Measurements from ENCODE around the gene PRELP.

Gene PRELP

DNA sequence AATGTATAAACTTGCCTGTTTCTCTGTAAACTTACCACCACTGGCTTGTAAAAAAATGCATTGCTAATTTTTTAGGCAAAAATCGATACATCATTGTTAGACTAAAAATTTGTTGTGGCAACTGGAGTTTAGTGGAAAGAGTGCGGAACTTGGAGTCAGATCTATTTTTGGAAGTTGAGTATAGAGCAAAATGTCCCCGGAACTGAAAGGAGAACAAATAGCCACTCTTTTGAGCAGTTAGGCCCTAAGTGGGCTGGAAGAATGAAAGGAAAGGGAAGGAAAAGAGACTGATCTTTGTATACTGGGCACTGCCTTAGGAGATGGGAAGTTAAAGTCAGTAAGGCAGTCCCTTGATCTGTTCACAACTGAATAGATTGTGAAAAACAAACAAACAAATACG, 48.5 kb downstream of the PRELP start:
- no peak for DNase-seq (ENCODE audit: low spot score)

DNA sequence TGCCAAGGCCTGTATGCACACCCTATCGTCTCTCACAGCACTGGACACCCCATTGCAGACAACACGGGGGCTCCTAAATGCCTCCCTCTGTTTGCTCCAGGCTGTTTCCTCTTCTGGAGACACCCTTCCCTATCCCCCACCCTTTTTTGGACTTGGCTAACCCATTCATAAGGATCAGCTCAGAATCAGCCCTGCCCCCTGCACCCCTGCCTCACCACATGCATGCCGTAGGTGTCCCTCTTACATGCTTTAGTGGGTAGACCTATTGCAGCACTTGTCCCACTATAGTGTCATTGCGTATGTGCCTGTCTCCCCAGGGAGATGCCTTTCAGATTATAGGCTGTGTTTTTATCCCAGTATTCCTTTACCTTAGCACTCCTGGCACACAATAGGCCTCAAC, 49.2 kb downstream of the PRELP start:
- DNase-seq (ENCODE audit: low spot score) = no peak

DNA sequence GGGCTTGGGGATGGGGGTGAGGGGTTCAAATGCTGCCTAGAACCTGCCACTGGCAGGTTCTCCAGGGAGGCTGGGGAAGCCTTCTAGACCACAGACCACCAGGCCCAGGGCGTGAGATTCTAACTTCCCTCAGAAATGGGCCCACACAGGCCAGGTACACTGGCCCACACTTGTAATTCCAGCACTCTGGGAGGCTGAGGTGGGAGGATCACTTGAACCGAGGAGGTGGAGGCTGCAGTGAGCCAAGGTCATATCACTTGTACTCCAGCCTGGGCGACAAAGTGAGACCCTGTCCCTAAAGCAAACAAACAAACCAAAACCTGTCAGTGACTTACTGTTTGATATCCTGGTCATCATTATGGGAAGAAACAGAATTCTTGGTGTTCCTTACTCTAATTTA, 50.1 kb downstream of the PRELP start:
- DNase-seq (ENCODE audit: low spot score) = no peak

DNA sequence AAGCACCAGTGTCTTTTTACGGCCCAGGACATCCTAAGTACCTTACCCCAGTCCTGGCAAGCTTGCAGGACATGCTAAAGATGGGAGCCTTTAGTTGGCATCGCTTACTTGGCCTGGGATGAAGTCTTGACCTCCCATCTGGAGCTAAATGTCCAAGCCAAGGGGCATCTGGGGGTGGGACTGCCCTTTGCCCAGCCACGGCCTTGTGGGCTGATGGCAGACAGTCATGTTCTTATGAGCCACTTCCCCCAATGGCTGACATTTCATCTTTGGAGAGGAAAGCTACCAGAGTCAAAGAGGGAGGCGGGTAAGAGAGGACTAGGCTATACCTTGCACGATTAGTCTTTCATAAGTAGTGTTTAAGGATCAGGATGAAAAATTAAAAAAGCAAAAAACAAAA, 50.5 kb downstream of the PRELP start:
- no peak for DNase-seq (ENCODE audit: low spot score)

DNA sequence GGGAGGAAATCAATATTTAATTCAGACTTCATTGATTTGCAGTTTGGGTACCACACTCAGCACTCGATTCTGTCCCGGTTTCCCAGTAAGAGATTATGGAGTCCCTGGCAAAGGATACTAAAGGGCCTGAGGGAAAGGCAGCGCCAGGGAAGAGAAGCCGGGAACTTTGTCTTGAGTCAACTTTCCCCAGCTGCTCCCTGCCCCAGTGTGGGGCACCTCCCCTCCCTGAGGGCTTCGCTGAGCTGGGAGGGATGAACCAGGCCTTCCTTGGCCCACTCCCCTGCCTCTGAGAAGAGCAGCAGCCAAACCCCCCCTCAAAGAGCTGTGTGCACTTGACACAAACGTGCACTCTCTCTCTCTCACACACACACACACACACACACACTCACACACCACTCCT, 51.0 kb downstream of the PRELP start:
- no peak for DNase-seq (ENCODE audit: low spot score)

DNA sequence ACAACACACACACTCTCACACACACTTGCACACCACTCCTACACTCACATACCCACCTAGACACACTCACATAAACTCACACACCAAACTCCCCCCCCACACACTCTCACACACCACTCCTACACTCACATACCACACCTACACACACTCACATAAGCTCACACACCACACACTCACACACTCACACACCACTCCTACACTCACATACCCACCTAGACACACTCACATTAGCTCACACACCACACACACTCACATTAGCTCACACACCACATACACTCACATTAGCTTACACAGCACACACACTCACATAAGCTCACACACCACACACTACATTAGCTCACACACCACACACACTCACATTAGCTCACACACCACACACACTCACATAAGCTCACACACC, 51.4 kb downstream of the PRELP start:
- DNase-seq (ENCODE audit: low spot score) = no peak

DNA sequence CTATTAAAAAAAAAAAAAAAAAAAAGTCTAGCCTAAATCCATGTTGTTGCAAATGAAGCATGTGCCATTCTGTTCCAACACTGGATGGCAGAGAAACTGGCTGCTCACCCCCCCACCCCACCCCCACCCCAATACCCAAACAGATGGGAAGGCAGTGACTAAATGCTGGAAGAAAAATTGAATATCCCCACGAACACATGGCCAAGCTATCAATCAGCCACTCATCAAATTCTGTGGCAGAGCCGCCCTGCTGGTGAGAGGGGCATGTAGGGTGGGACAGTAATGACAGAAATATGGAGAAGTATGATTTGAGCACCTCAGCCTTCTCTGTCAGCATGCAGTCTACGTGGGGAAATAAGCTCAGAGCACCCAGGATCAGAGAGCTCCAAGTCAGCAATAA, 52.5 kb downstream of the PRELP start:
- DNase-seq (ENCODE audit: low spot score) = no peak

DNA sequence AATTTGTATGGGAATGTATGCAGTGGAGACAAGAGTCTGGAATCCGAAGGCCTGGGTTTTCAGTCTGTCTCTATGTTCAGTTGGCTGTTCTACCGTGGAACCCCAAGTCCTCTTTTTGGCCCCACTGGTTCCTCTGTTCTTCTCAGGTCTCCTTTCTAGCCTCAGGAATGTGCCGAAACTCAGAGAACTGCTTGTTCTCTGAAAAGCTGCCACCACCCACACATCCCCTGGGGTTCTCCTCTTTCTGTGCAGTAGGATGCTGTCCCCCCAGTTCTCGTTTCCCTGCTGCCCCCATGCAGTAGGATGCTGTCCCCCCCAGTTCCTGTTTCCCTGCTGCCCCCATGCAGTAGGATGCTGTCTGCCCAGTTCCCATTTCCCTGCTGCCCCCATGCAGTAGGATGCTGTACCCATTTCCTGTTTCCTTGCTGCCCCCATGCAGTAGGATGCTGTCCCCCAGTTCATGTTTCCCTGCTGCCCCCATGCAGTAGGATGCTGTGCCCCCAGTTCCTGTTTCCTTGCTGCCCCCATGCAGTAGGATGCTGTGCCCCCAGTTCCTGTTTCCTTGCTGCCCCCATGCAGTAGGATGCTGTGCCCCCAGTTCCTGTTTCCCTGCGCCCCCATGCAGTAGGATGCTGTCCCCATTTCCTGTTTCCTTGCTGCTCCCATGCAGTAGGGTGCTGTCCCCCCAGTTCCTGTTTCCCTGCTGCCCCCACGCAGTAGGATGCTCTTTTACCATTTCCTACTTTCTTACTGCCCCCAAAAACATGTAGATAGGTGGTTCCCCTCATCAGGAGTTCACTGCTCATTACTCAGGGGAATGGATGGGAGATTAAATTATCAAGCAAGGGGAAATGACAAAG, 53.6 kb downstream of the PRELP start:
- DNase-seq (ENCODE audit: low spot score) = no peak

DNA sequence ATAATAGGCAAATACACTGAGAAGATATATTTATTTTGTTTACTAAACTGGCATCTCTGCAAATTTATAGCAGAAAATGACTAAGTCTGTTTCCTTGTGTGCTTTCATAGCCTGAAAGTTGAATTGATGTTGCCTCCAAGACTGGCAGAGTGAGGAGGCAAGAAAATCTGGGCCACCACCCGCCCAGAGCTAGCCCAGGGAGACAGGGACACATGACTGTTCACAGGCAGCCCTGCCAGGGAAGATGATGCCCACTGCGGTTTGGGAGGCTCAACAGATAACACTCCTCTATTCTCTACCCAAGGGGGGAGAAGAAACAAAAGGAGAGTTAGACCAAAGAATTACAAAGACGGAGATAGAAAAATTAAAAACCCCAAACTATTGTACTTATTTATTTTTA, 55.5 kb downstream of the PRELP start:
- no peak for DNase-seq (ENCODE audit: low spot score)

DNA sequence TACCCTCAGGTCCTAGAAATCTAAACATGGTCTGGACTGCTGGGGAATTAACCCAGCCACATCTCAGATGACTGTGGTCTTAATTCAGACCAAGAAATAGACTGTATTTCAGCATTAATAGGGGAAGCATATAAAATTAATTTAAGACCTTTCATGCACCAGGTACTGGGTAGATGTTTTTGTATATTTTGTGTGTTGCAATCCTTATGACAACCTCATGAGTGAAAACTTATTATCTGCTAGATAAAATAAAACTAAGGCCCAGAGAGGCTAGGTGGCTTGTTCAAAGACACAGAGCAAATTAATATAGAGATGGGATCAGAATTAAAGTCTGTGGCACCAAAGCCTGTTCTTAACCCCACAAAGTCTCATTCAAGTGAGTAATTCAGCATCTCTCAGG, 58.4 kb downstream of the PRELP start:
- DNase-seq (ENCODE audit: low spot score) = no peak

DNA sequence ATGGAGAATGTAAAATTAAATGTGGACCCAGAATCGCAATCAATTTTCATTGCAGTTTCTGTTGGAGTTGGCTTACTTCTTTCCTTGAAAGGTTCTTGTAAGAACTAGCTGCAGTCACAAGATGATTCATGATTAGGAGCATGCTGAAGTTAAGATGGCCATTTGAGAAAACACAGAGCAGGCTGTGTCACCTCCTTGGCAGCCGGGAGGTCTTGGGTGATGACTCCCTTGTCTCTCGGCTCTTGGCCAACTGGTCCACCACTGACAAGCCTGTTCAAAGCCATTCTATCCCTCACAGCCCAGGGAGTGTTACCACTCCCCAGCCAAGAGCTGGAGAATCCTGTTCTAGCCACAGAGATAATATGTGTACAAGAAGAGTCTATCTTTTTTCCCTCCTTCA, 58.9 kb downstream of the PRELP start:
- no peak for DNase-seq (ENCODE audit: low spot score)

DNA sequence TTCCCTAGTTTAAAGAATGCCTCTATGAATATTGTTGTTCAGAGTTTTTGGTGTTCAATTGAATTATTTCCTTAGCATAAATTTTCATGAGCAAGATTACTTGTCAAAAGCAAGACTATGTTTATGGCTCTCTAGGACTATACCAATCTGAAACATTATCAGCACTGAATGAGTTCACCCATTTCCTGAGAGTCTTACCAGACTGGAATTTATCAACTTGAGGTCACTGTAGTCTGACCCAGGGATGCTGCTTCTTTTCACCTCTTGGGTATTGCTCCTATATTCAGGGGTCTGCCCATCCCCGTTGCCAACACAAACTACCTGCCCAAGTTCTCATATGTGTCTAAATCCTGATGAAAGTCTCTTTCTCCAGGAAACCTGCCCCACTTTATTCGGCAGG, 61.0 kb downstream of the PRELP start:
- no peak for DNase-seq (ENCODE audit: low spot score)

DNA sequence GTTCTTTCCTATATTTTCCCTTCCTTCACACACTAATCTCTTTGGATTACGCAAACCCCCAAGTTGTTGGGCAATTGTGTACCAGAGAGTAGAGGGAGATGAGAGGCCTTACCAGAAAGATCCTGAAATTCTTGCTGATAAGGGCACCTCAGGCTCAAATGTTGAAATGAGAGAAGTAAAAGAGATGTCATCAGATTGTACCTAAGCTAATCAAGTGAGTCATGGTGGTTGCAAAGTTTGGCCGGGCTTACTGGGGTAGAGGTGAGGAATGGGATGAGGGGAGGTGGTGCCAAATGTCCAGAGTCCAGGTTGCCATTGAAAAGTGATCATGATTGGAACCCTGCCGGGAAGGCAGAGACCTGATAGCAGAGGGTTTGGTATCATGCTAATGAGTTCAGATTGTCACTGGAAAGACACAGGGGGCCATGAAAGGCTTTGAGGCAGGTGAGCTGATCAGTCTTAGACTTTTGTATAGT, 61.4 kb downstream of the PRELP start:
- no peak for DNase-seq (ENCODE audit: low spot score)

DNA sequence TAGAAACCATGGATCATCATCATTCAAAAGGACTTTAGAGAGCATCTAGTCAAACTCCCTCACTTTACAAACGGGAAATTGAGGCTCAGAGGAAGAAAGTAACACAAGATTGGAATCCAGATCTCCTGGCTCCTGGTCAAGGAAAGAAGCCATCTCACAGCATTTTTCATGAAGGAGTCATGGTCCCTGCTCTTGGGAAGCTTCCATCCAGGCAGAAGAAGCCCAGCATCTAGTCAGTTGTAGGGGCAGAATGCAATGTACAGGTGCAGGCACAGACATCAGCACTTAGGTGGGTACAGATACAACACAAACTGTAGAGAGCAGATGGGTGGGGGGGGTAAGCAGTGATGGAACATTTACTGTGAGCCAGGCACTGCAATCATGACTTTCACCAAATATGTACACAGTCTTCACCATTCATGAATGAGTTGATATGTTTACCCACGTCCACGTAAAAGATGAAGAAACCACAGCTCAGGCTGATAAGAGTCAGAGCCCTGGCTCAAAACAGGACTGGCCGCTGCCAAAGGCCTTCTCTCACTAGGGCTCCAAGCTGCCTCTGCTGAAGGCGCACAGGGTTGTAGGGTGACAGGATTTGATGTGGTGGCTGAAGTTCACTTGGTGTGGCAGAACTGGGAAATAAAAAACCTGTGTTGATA, 62.3 kb downstream of the PRELP start:
- no peak for DNase-seq (ENCODE audit: low spot score)

DNA sequence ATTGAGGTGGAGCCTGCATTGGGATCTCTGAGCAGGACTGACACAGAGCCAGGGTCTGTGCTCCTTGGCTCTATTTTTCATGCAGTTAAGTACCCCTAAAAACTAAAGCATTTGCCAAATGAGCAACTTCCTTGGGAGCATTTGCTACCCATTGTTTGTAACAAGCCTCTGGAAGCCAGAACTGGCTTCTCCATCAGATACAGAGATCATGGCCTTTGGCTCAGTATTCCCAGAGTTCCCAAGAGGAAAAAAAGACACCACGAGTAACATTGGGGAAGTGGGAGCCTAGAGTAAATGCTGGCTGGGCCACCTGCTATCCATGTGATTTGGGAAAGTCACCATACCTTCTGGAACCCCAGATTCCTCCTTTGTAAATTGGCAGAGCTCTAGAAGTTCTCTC, 63.1 kb downstream of the PRELP start:
- no peak for DNase-seq (ENCODE audit: low spot score)

DNA sequence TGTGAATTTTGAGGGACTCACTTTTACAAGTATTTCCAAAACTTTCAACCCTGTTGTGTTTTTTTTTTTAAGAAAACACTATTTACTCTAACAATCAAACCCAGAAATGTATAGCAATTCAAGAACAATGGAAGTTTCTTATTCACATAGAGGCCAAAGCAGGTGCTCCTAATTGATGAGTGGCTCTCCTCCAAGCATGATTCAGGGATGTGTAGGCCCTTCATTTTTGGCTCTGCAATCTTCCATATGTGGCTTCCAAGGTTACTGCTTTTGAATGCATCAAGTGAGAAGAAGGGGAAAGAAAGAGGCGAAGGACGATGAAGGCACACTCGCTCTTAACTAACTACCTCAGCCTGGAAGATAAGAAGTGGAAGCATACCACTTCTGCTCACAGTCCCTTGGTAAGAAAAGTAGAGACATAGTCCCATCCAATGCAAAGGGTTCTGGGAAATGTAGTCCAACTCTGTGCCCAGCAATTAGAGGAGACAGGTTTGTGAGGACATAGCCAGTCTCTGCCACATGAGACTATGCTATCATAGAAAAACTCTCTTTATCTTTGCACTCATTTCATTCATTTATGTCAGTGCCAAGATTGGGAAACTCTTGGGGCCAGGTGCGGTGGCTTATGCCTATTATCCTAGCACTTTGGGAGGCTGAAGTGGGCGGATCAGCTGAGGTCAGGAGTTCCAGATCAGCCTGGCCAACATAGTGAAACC, 64.4 kb downstream of the PRELP start:
- DNase-seq (ENCODE audit: low spot score) = no peak
